Karpas-422 (cell line): ENCODE results near the gene ZNF532. TPM values are rescaled to one million over a fixed set of nuclear protein-coding genes. Genes with fewer than 3 reads are reported as not detected.

ENCODE experiments used
- DNase-seq: peaks from one replicate; pipeline ENCODE4 v3.0.0-alpha.2; 2015
- H2AFZ ChIP-seq: fragments of 200-600 bp; sonication (generic); 2 replicates; pipeline ENCODE4 v1.6.1; 2014; ENCODE audit warnings: antibody characterized with exemption, low read length, mixed read lengths
- H3K27ac ChIP-seq: fragments of 200-600 bp; sonication (generic); 2 replicates; pipeline ENCODE4 v1.5.1; 2014; ENCODE audit warnings: mild to moderate bottlenecking, low read length, moderate library complexity
- H3K27me3 ChIP-seq: fragments of 200-600 bp; sonication (generic); 2 replicates; pipeline ENCODE4 v1.6.1; 2014; ENCODE audit warnings: low read length, mixed read lengths
- H3K36me3 ChIP-seq: fragments of 200-600 bp; sonication (generic); 2 replicates; pipeline ENCODE4 v1.6.1; 2014; ENCODE audit warnings: low read length, mixed read lengths; ENCODE audit not compliant: insufficient read depth
- H3K4me1 ChIP-seq: fragments of 200-600 bp; sonication (generic); 2 replicates; pipeline ENCODE4 v1.6.1; 2014; ENCODE audit warnings: mild to moderate bottlenecking, low read length, mixed read lengths
- H3K4me2 ChIP-seq: fragments of 200-600 bp; sonication (generic); 2 replicates; pipeline ENCODE4 v1.6.1; 2014; ENCODE audit warnings: low read length, low read depth, mild to moderate bottlenecking; ENCODE audit not compliant: poor library complexity, severe bottlenecking
- H3K4me3 ChIP-seq: fragments of 200-600 bp; sonication (generic); 2 replicates; pipeline ENCODE4 v1.5.1; 2014; ENCODE audit warnings: mild to moderate bottlenecking, antibody characterized with exemption, low read length, mixed read lengths
- H3K79me2 ChIP-seq: fragments of 200-600 bp; sonication (generic); 2 replicates; pipeline ENCODE4 v1.6.1; 2014; ENCODE audit warnings: mild to moderate bottlenecking, low read length, mixed read lengths
- H3K9ac ChIP-seq: fragments of 200-600 bp; sonication (generic); 2 replicates; pipeline ENCODE4 v1.6.0; 2014; ENCODE audit warnings: low read length
- H3K9me2 ChIP-seq: fragments of 200-600 bp; sonication (generic), shearing (Covaris generic); replicated peaks from 2 replicates; pipeline ENCODE4 v1.6.0; 2014; ENCODE audit warnings: mild to moderate bottlenecking, low read length, moderate library complexity; ENCODE audit not compliant: insufficient read depth
- H3K9me3 ChIP-seq: fragments of 300-700, 200-600 bp; sonication (generic); 2 replicates; pipeline ENCODE4 v1.6.1; 2014; ENCODE audit warnings: low read length, mixed read lengths
- H4K20me1 ChIP-seq: fragments of 200-600 bp; sonication (generic); 2 replicates; pipeline ENCODE4 v1.6.1; 2014; ENCODE audit warnings: mild to moderate bottlenecking, antibody characterized with exemption, low read length, low read depth; ENCODE audit not compliant: insufficient read depth
- total RNA-seq: library from RNA; depleted of rRNA; stranded (reverse); fragments of >200 nt; shearing (Covaris generic); gene quantifications from 2 replicates; pipeline ENCODE4 v1.2.3, GENCODE V29; 2014; ENCODE audit warnings: low replicate concordance

ZNF532 gene
- total RNA-seq, 1 experiment from 2014 or later: 34.9 TPM

DNA sequence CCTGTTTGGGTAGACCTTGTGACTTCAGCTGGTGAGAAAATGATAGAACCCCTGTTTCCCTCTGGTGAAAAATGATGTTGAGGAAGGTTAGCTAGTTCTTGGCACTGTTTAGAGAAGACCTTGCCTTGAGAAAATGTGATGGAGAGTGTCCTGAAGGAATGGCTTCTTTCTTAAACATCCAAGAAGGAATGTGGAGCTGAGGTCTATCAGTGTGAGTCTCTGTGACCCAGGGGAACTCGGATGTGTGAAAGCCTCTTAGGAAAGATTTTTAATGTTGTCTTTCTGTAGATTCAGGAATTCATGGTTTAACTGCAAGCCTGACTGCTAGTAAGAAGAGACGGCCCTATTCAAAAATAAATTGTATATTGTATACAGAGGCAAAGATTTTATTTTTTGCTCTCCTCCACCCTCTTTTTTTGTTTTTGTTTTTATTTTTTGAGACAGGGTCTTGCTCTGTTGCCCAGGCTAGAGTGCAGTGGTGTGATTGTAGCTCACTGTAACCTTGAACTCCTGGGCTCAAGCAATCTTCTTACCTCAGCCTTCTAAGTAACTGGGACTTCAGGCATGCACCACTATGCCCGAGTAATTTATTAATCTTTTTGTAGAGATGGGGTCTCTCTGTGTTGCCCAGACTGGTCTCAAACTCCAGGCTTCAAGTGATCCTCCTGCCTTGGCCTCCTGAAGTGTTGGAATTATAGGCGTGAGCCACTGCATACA lies 87.5 kb downstream of the ZNF532 start:
- H3K27me3 ChIP-seq: no peaks in the 10 kb centered on the region
- no peak overlapping the region for H3K4me3 ChIP-seq
- no peaks in the 10 kb centered on the region for H4K20me1 ChIP-seq
- H2AFZ ChIP-seq: no peak overlapping the region
- H3K4me1 ChIP-seq: peaks cover 26% of the 10 kb centered on the region
- H3K79me2 ChIP-seq: peaks cover 5% of the 10 kb centered on the region; the same call in 1 of the 2 replicates
- H3K9ac ChIP-seq: no peak overlapping the region
- no peaks in the 10 kb centered on the region for H3K9me2 ChIP-seq
- H3K9me3 ChIP-seq: no peaks in the 10 kb centered on the region
- H3K27ac ChIP-seq: no peak overlapping the region
- 0 out of 2 replicates have a peak, but pooled peaks cover 7% of the 10 kb centered on the region for H3K36me3 ChIP-seq
- no peak for DNase-seq
- no peak overlapping the region for H3K4me2 ChIP-seq

DNA sequence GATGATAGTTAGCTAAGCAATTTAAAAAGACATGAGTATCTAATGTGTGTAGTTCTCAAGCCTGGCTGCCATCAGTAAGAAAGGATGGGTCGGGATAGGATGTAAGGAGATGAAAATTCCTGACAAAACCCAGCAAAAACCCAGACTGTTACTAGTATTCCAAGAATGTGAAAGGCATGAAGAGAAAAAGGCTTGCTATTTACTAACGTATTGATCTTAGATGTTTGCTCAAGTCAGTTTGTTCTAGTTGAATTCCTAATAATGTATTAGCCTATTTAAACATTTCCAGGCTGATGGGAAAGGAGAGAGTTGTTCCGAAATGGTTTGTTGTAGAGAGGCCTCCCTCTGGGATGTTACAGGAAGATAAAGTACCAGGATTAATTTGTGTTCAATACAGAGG lies 88.2 kb downstream of the ZNF532 start:
- H3K9me3 ChIP-seq: no peaks in the 10 kb centered on the region
- H3K27ac ChIP-seq: no peak overlapping the region
- no peak for DNase-seq
- H3K9me2 ChIP-seq: no peaks in the 10 kb centered on the region
- H3K4me3 ChIP-seq: no peak overlapping the region
- H3K9ac ChIP-seq: no peak overlapping the region
- H3K4me2 ChIP-seq: no peak overlapping the region
- 0 out of 2 replicates have a peak, but pooled peaks cover 7% of the 10 kb centered on the region for H3K36me3 ChIP-seq
- H4K20me1 ChIP-seq: no peaks in the 10 kb centered on the region
- no peak overlapping the region for H2AFZ ChIP-seq
- H3K79me2 ChIP-seq: peaks cover 5% of the 10 kb centered on the region; the same call in 1 of the 2 replicates
- no peaks in the 10 kb centered on the region for H3K27me3 ChIP-seq
- H3K4me1 ChIP-seq: peaks cover 19% of the 10 kb centered on the region

DNA sequence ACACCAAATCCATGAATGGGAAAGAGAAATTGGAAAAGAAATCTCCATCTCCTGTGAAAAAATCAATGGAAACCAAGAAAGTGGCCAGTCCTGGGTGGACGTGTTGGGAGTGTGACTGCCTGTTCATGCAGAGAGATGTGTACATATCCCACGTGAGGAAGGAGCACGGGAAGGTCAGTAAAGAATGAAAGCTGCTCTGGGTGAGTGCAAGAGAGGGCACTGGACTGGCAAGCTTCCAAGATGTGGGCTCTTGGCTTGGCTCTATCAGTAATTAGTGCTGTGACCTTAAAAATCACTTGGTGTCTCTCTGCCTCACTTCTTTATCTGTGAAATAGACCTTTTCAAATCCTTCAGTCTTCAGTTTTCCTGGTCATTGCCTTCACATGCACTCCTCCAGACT lies 89.0 kb downstream of the ZNF532 start:
- Histone ChIP-seq H3K9me2 (no peaks in the 10 kb centered on the region), H3K9ac (no peak overlapping the region), H3K4me1 (peaks cover 14% of the 10 kb centered on the region), H3K9me3 (no peaks in the 10 kb centered on the region), H3K27me3 (no peaks in the 10 kb centered on the region), H3K27ac (no peak overlapping the region), H3K4me3 (no peak overlapping the region), H3K79me2 (peaks cover 5% of the 10 kb centered on the region; the same call in 1 of the 2 replicates), H4K20me1 (no peaks in the 10 kb centered on the region), H2AFZ (no peak overlapping the region), H3K36me3 (0 out of 2 replicates have a peak, but pooled peaks cover 7% of the 10 kb centered on the region), H3K4me2 (no peak overlapping the region)
- DNase-seq: no peak

DNA sequence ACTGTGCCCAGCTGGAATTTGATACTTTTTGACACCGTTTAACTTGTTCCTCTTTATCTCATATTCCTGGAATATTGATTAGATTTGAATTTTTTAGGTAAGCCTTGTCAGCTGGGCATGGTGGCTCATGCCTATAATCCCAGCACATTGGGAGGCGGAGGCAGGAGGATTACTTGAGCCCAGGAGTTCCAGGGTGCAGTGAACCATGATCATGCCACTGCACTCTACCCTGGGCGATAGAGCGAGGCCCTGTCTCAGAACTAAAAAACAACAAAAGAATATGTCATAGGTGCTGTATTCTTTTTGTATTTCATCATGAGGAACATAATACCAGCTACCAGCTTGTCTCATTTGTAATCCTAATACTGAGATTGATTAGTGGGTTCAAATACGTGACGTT lies 90.3 kb downstream of the ZNF532 start:
- Histone ChIP-seq H3K4me2 (no peak overlapping the region), H3K9ac (no peak overlapping the region), H3K4me1 (peaks cover 3% of the 10 kb centered on the region; the same call in 1 of the 2 replicates), H2AFZ (no peak overlapping the region), H4K20me1 (no peaks in the 10 kb centered on the region), H3K27me3 (no peaks in the 10 kb centered on the region), H3K9me3 (no peaks in the 10 kb centered on the region), H3K4me3 (no peak overlapping the region), H3K27ac (no peak overlapping the region), H3K36me3 (0 out of 2 replicates have a peak, but pooled peaks cover 6% of the 10 kb centered on the region), H3K79me2 (0 out of 2 replicates have a peak, but pooled peaks cover 5% of the 10 kb centered on the region), H3K9me2 (no peaks in the 10 kb centered on the region)
- DNase-seq: no peak

DNA sequence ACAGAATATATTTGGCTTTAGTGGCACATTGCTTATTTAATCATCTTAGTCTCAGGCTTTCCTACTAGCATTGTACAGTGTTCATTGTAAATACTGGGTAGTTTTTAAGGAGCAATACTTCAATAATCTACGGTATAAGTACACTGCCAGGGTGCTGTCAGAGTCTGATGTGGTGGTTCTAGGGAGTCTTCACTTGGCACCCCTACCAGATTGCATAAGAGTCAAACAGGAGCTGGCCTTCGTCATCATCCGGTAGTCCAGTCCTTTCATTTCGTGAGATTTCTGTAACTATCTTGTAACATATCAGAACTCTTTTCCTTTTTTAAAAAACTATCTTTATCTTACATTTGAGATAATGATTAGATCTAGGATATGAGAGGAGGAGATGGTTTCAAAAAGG lies 91.1 kb downstream of the ZNF532 start:
- Histone ChIP-seq H2AFZ (no peak overlapping the region), H3K9ac (no peak overlapping the region), H3K27me3 (no peaks in the 10 kb centered on the region), H3K4me1 (peaks cover 7% of the 10 kb centered on the region), H3K79me2 (0 out of 2 replicates have a peak, but pooled peaks cover 5% of the 10 kb centered on the region), H4K20me1 (no peaks in the 10 kb centered on the region), H3K4me3 (no peak overlapping the region), H3K4me2 (no peak overlapping the region), H3K27ac (no peak overlapping the region), H3K36me3 (0 out of 2 replicates have a peak, but pooled peaks cover 5% of the 10 kb centered on the region), H3K9me3 (no peaks in the 10 kb centered on the region), H3K9me2 (no peaks in the 10 kb centered on the region)
- DNase-seq: no peak

DNA sequence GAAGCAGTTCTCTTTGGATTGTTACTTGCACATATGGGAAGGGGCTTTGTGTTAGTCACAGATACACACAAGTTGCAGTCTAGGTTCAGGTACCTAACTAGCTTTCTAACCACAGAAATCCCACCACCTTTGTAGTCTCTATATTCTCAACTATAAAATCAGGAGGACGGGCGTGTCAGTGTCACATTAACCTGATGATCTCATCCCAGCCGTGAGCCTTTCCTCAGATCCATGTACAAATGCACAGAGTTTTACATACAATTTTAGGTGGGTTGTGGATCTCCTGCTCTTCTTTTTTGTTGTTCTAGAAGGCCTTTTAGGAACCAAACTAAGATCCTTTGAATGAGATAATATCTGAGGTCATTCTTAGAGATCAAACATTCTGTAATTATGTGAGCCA lies 94.0 kb downstream of the ZNF532 start:
- no peak for DNase-seq
- Histone ChIP-seq H3K4me1 (peaks cover 36% of the 10 kb centered on the region), H3K9ac (no peak overlapping the region), H3K79me2 (no peaks in the 10 kb centered on the region), H3K9me3 (no peaks in the 10 kb centered on the region), H3K4me2 (no peak overlapping the region), H2AFZ (no peak overlapping the region), H3K27ac (peak overlapping the region; percentile 43; the same call in 1 of the 2 replicates), H3K36me3 (no peaks in the 10 kb centered on the region), H3K9me2 (no peaks in the 10 kb centered on the region), H3K27me3 (no peaks in the 10 kb centered on the region), H3K4me3 (no peak overlapping the region), H4K20me1 (no peaks in the 10 kb centered on the region)

DNA sequence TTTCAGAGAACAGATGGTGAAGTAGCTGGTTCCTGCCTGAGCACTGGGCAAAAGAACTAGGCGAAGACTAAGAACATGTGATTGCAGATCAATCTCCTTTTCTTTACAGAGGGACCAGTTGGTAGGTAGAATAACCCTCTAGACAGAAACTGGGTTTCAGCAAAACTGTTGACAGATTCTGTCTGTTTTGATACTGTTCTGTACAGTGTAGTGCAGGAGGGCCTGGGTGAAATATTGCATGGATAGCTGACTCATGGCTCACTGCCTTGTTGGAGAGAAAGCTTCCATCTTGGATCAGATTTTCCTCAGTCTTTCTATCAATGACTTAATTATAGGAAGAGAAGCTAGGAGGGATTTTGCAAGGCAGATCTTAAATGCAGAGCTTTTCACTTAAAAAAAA lies 95.8 kb downstream of the ZNF532 start:
- no peaks in the 10 kb centered on the region for H3K36me3 ChIP-seq
- 0 out of 2 replicates have a peak, but pooled peaks cover 2% of the 10 kb centered on the region for H3K79me2 ChIP-seq
- no peak overlapping the region for H2AFZ ChIP-seq
- no peaks in the 10 kb centered on the region for H3K9me3 ChIP-seq
- H3K9me2 ChIP-seq: no peaks in the 10 kb centered on the region
- peak overlapping the region; percentile 44 for H3K4me2 ChIP-seq
- no peaks in the 10 kb centered on the region for H4K20me1 ChIP-seq
- peak overlapping the region; percentile 97 for H3K27ac ChIP-seq
- DNase-seq: no peak
- H3K27me3 ChIP-seq: no peaks in the 10 kb centered on the region
- peaks cover 53% of the 10 kb centered on the region for H3K4me1 ChIP-seq
- no peak overlapping the region for H3K4me3 ChIP-seq
- peak overlapping the region; percentile 31 for H3K9ac ChIP-seq

DNA sequence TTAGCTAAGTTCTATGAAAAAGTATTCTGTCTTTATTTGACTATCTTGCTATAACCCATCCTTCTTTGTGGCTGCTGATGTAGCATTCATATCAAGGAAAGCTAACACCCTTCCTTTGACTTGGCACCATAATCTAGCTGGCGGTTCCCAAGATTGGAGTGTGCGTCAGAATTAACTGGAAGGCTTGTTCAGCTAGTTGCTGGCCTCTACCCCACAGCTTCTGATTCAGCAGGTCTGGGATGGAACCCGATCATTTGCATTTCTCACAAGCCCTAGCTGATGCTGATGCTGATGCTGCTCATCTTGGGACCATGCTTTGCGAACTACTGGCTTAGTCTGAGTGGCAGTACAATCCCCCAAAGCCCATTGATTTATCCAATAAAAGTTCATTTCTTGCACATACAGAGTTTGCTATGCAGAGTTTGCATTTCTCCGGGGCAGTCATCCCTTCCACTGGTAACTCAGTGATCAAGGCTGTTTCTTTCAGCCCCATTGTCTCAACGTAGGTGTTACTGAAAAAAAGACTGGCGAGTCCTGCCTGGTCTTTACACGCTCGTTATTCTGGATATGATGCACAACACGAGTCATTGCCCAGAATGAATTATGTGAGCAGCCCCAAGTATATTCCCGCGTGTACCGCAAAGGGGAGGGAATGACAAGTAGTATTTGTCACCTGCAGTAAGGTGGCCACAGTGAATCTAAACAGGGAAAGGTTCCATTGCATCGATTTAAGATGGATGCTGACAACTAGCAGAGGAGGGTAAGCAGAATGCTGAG lies 96.5 kb downstream of the ZNF532 start:
- H3K79me2 ChIP-seq: 0 out of 2 replicates have a peak, but pooled peaks cover 5% of the 10 kb centered on the region
- peak overlapping the region; percentile 31 for H3K9ac ChIP-seq
- H3K36me3 ChIP-seq: no peaks in the 10 kb centered on the region
- peak overlapping the region; percentile 97 for H3K27ac ChIP-seq
- no peak overlapping the region for H2AFZ ChIP-seq
- peaks cover 59% of the 10 kb centered on the region for H3K4me1 ChIP-seq
- peak overlapping the region; percentile 44 for H3K4me2 ChIP-seq
- peak overlapping the region; percentile 21; the same call in 1 of the 2 replicates for H3K4me3 ChIP-seq
- H3K27me3 ChIP-seq: no peaks in the 10 kb centered on the region
- H4K20me1 ChIP-seq: no peaks in the 10 kb centered on the region
- peak; percentile 74 for DNase-seq
- H3K9me3 ChIP-seq: no peaks in the 10 kb centered on the region
- no peaks in the 10 kb centered on the region for H3K9me2 ChIP-seq
